IPS DF 19.7 (cell line): ENCODE results near the gene ATF6B.
"Not testable (repeated sequence)": the region's sequence is repeated elsewhere in the genome, so short reads cannot be mapped to it uniquely, and the experiment has no call there.

ENCODE experiments used
- DNase-seq: peaks from one replicate; pipeline ENCODE4 v3.0.0-alpha.2; 2013; ENCODE audit warnings: low read depth, low spot score

Gene ATF6B

GRCh38 chr6:32107406-32107805, 20.6 kb downstream of the ATF6B start:
- no peak for DNase-seq

- no peak for DNase-seq
These were observed 22.6 kb downstream of the ATF6B start for GRCh38 chr6:32105433-32105832.

- DNase-seq, result no peak
These were observed 25.8 kb downstream of the ATF6B start for GRCh38 chr6:32102255-32102654.

GRCh38 chr6:32100251-32100650, 27.8 kb downstream of the ATF6B start:
- not testable (repeated sequence) for DNase-seq

GRCh38 chr6:32097364-32097763, 30.7 kb downstream of the ATF6B start:
- no peak for DNase-seq

GRCh38 chr6:32096394-32097258, 31.4 kb downstream of the ATF6B start:
- no peak for DNase-seq

- no peak for DNase-seq
These were observed 32.0 kb downstream of the ATF6B start for GRCh38 chr6:32096087-32096393.

GRCh38 chr6:32095338-32096086, 32.5 kb downstream of the ATF6B start:
- DNase-seq, result no peak

GRCh38 chr6:32092760-32093497, 35.1 kb downstream of the ATF6B start:
- DNase-seq, result no peak

GRCh38 chr6:32089082-32089828, 38.8 kb downstream of the ATF6B start:
- DNase-seq, result no peak

- DNase-seq, result no peak
These were observed 39.5 kb downstream of the ATF6B start for GRCh38 chr6:32088487-32089049.

- peak; percentile 67 for DNase-seq
These were observed 40.2 kb downstream of the ATF6B start for GRCh38 chr6:32087574-32088486.

GRCh38 chr6:32086661-32087573, 41.1 kb downstream of the ATF6B start:
- DNase-seq, result no peak

GRCh38 chr6:32085759-32086459, 42.1 kb downstream of the ATF6B start:
- no peak for DNase-seq

- no peak for DNase-seq
These were observed 43.3 kb downstream of the ATF6B start for GRCh38 chr6:32084780-32085179.

GRCh38 chr6:32083812-32084768, 44.0 kb downstream of the ATF6B start:
- no peak for DNase-seq

GRCh38 chr6:32082935-32083334, 45.1 kb downstream of the ATF6B start:
- DNase-seq, result no peak
